Stimulated activated CD4-positive, alpha-beta T cell treated with anti-CD3 and anti-CD28 coated beads, Interleukin-2, amount 100 ng/mL, for 48 hours (primary cell): ENCODE measurements around the gene SYT7.
"Not testable (repeated sequence)": the region's sequence is repeated elsewhere in the genome, so short reads cannot be mapped to it uniquely, and the experiment has no call there.

Source experiments
- DNase-seq, 2 donors: peaks; one replicate each; pipeline ENCODE4 v3.0.0-alpha.2; 2020

SYT7 gene

DNA sequence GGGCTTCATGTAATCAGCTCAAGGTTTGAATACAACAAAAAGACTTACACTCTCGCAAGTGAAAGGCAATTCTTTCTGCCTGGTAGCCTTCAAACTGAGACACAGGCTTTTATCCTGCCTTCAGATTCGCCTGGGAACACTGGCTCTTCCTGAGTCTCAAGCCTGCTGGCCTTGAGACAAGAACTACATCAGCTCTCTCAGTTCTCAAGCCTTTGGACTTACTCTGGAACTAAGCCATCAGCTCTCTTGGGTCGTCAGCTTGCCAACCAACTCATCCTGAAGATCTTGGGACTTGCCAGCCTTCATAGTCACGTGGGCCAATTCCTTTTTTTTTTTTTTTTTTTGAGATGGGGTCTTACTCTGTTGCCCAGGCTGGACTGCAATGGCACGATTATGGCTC lies 108.0 kb downstream of the SYT7 start:
- DNase-seq = no peak

- DNase-seq = no peak
Observed at GRCh38 chr11:61472282-61472681, 108.6 kb downstream of the SYT7 start.

GRCh38 chr11:61468002-61468401 lies 112.9 kb downstream of the SYT7 start:
- DNase-seq = no peak

DNA sequence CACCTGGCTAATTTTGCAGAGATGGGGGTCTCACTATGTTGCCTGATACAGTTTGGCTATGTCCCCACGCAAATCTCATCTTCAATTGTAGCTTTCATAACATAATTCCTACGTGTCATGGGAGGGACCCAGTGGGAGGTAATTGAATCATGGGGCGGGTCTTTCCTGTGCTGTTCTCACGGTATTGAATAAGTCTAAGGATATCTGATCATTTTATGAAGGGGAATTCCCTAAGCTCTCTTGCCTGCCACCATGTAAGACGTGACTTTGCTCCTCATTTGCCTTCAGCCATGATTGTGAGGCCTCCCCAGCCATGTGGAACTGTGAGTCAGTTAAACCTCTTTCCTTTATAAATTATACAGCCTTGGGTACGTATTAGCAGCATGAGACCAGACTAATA lies 113.3 kb downstream of the SYT7 start:
- DNase-seq = not testable (repeated sequence)
